HCT116 (cell line): ENCODE data around the gene SPINK2. TPM values are rescaled to one million over a fixed set of nuclear protein-coding genes. Genes with fewer than 3 reads are reported as not detected.

ENCODE experiments used
- ATAC-seq: fragments of 200-7000 bp; cut with Tn5 transposase; 2 replicates; pipeline ENCODE4 v1.9.1; 2020; ENCODE audit warnings: mild to moderate bottlenecking, moderate library complexity
- BruUV-seq: library from RNA; stranded (reverse); fragments of 400-500 nt; replicated peaks from 2 replicates; lab custom pipeline; 2021; lab: Mats Ljungman, UMichigan
- CTCF ChIA-PET: fragments of 300-600 bp; sonication (Branson Sonifier 250); formaldehyde crosslinking; loops from one replicate; lab custom pipeline; 2021; ENCODE audit warnings: antibody characterized with exemption; lab: Charles Lee
- POLR2A ChIA-PET: fragments of 300-600, 350-600 bp; sonication (Branson Sonifier 250); formaldehyde crosslinking; loops from one replicate; lab custom pipeline; 2021; ENCODE audit warnings: antibody characterized with exemption; lab: Charles Lee
- RAD21 ChIA-PET, 2 experiments: fragments of 300-600 bp; sonication (Branson Sonifier 250); formaldehyde crosslinking; loops; one replicate each; lab custom pipeline; 2023; ENCODE audit warnings: low total read pairs in 2 of 2; ENCODE audit not compliant: uncharacterized antibody in 2 of 2, unreplicated experiment in 2 of 2, low non-redundant PET in 1 of 2; lab: Charles Lee
- DNase-seq: peaks from one replicate; pipeline ENCODE4 v3.0.0-alpha.2; 2010; ENCODE audit warnings: low read depth, low spot score
- H2AFZ ChIP-seq: fragments of 200-600 bp; shearing (Covaris generic), sonication (generic); 2 replicates; pipeline ENCODE4 v1.6.1; 2017; ENCODE audit warnings: low read depth, mixed run types, mixed read lengths, antibody characterized with exemption, low read length; ENCODE audit not compliant: poor library complexity, severe bottlenecking
- H3K27ac ChIP-seq: 2 replicates; pipeline ENCODE4 v1.5.1; 2012; ENCODE audit warnings: low read depth, low read length
- H3K27me3 ChIP-seq: fragments of 200-600 bp; sonication (generic); 2 replicates; pipeline ENCODE4 v1.6.1; 2016; ENCODE audit warnings: mixed run types, low read length, mixed read lengths; ENCODE audit not compliant: insufficient read depth
- H3K36me3 ChIP-seq, 2 experiments: fragments of 200-500 bp in 1 of 2; fragments of 200-600 bp in 1 of 2; sonication (Bioruptor generic) in 1 of 2; sonication (generic) in 1 of 2; 2 replicates each; pipeline versions ENCODE4 v1.5.1 to v1.6.1; 2014 to 2016; ENCODE audit warnings: low read length in 2 of 2, inconsistent platforms in 1 of 2, mixed read lengths in 1 of 2, mixed run types in 1 of 2; ENCODE audit not compliant: insufficient read depth in 2 of 2, control insufficient read depth in 1 of 2
- H3K4me1 ChIP-seq, 2 experiments: fragments of 200-600 bp in 1 of 2; sonication (generic) in 1 of 2; 2 replicates each; pipeline versions ENCODE4 v1.5.1 to v1.6.1; 2012 to 2017; ENCODE audit warnings: low read length in 2 of 2, inconsistent platforms in 1 of 2, mild to moderate bottlenecking in 1 of 2, mixed read lengths in 1 of 2, mixed run types in 1 of 2, moderate library complexity in 1 of 2; ENCODE audit not compliant: insufficient read depth in 2 of 2, control insufficient read depth in 1 of 2
- H3K4me2 ChIP-seq: fragments of 200-600 bp; sonication (generic); 2 replicates; pipeline ENCODE4 v1.6.1; 2017; ENCODE audit warnings: mixed run types, low read length, mixed read lengths
- H3K4me3 ChIP-seq, 2 experiments: fragments of 200-600 bp in 1 of 2; sonication (generic) in 1 of 2; replicated peaks in 1 of 2; 2 replicates each; pipeline ENCODE4 v1.5.1; 2011 to 2016; ENCODE audit warnings: low read length in 2 of 2, control low read depth in 1 of 2, low read depth in 1 of 2, mild to moderate bottlenecking in 1 of 2, mixed read lengths in 1 of 2, mixed run types in 1 of 2
- H3K79me2 ChIP-seq: fragments of 200-600 bp; sonication (generic); 2 replicates; pipeline ENCODE4 v1.6.1; 2017; ENCODE audit warnings: mild to moderate bottlenecking, mixed run types, low read length, moderate library complexity, mixed read lengths; ENCODE audit not compliant: insufficient read depth
- H3K9ac ChIP-seq: fragments of 200-600 bp; sonication (generic); 2 replicates; pipeline ENCODE4 v1.6.1; 2016; ENCODE audit warnings: low read length, mixed read lengths
- H3K9me2 ChIP-seq: fragments of 200-600 bp; sonication (generic), shearing (Covaris generic); 2 replicates; pipeline ENCODE4 v1.6.1; 2017; ENCODE audit warnings: mixed run types, mild to moderate bottlenecking, moderate library complexity; ENCODE audit not compliant: insufficient read depth
- H3K9me3 ChIP-seq, 2 experiments: fragments of 200-500 bp in 1 of 2; fragments of 200-600 bp in 1 of 2; sonication (Bioruptor generic) in 1 of 2; sonication (generic) in 1 of 2; 2 replicates each; pipeline ENCODE4 v1.6.1; 2014 to 2017; ENCODE audit warnings: low read length in 2 of 2, mixed read lengths in 2 of 2, inconsistent platforms in 1 of 2, low read depth in 1 of 2, mild to moderate bottlenecking in 1 of 2, mixed run types in 1 of 2, moderate library complexity in 1 of 2; ENCODE audit not compliant: control insufficient read depth in 1 of 2, insufficient read depth in 1 of 2
- H4K20me1 ChIP-seq: fragments of 200-600 bp; sonication (generic), shearing (Covaris generic); 2 replicates; pipeline ENCODE4 v1.6.1; 2017; ENCODE audit warnings: mixed run types, mild to moderate bottlenecking, moderate library complexity; ENCODE audit not compliant: insufficient read depth
- CEBPB ChIP-seq: IDR thresholded peaks from 2 replicates; pipeline ENCODE4 v1.6.1; 2012; ENCODE audit warnings: low read depth
- CTCF ChIP-seq, 3 experiments: fragments of 200-600 bp in 1 of 3; sonication (generic) in 1 of 3; IDR thresholded peaks in 2 of 3; conservative IDR thresholded peaks in 1 of 3; 2 replicates each; pipeline ENCODE4 v1.5.1; 2012 to 2017; ENCODE audit warnings: low read depth in 2 of 3, low read length in 2 of 3, antibody characterized with exemption in 1 of 3, borderline replicate concordance in 1 of 3, control low read depth in 1 of 3, mild to moderate bottlenecking in 1 of 3, mixed read lengths in 1 of 3, mixed run types in 1 of 3, moderate library complexity in 1 of 3; ENCODE audit not compliant: insufficient read depth in 1 of 3
- EGR1 ChIP-seq: IDR thresholded peaks from 2 replicates; pipeline ENCODE4 v1.6.1; 2012; ENCODE audit warnings: low read depth
- ELF1 ChIP-seq: IDR thresholded peaks from 2 replicates; pipeline ENCODE4 v1.6.1; 2012; ENCODE audit warnings: low read depth, borderline replicate concordance
- EZH2 ChIP-seq: fragments of 200-600 bp; sonication (generic); IDR thresholded peaks from 2 replicates; pipeline ENCODE4 v1.6.1; 2017; ENCODE audit warnings: antibody characterized with exemption, mixed run types
- FOSL1 ChIP-seq: IDR thresholded peaks from 2 replicates; pipeline ENCODE4 v1.6.1; 2012; ENCODE audit warnings: low read depth
- JUND ChIP-seq: IDR thresholded peaks from 2 replicates; pipeline ENCODE4 v1.6.1; 2012
- MAX ChIP-seq: IDR thresholded peaks from 2 replicates; pipeline ENCODE4 v1.6.1; 2012
- POLR2A ChIP-seq: IDR thresholded peaks from 2 replicates; pipeline ENCODE4 v1.7.0; 2011; ENCODE audit warnings: borderline replicate concordance; ENCODE audit not compliant: insufficient read depth, insufficient read length; ENCODE audit errors: extremely low read depth
- POLR2AphosphoS5 ChIP-seq: IDR thresholded peaks from 2 replicates; pipeline ENCODE4 v1.6.1; 2011; ENCODE audit warnings: mild to moderate bottlenecking, low read depth, low read length, moderate library complexity
- RAD21 ChIP-seq: IDR thresholded peaks from 2 replicates; pipeline ENCODE4 v1.6.1; 2012; ENCODE audit warnings: low read depth, mild to moderate bottlenecking
- REST ChIP-seq: IDR thresholded peaks from 2 replicates; pipeline ENCODE4 v1.6.1; 2012; ENCODE audit warnings: low read depth
- SIN3A ChIP-seq: IDR thresholded peaks from 2 replicates; pipeline ENCODE4 v1.6.1; 2012; ENCODE audit warnings: low read depth
- SP1 ChIP-seq: IDR thresholded peaks from 2 replicates; pipeline ENCODE4 v1.6.1; 2012; ENCODE audit warnings: low read depth
- ZFX ChIP-seq: fragments of 450-650 bp; IDR thresholded peaks from 2 replicates; pipeline ENCODE4 v1.6.1; 2017
- intact Hi-C: fragments of 100-400 bp; cut with micrococcal nuclease; formaldehyde crosslinking; loops from 2 replicates; pipeline ENCODE4 v1.10.0; 2022
- total RNA-seq: library from RNA; stranded (reverse); gene quantifications from one replicate; pipeline ENCODE4 v1.2.1, GENCODE V29; 2021; ENCODE audit not compliant: unreplicated experiment

The SPINK2 gene
- total RNA-seq, 1 experiment from 2014 or later: 2.4 TPM

- H3K4me2 ChIP-seq: no peak overlapping the region
- no peak overlapping the region for H3K27ac ChIP-seq
- no peak overlapping the region for H3K9ac ChIP-seq
- no peaks in the 10 kb centered on the region for H3K79me2 ChIP-seq
- ChIA-PET RAD21 (no interaction called here), CTCF (no interaction called here)
- no peaks in the 10 kb centered on the region for H3K9me3 ChIP-seq
- no peaks in the 10 kb centered on the region for H4K20me1 ChIP-seq
- no peak for DNase-seq
- no peak overlapping the region for H2AFZ ChIP-seq
- H3K4me3 ChIP-seq: no peak overlapping the region
- H3K9me2 ChIP-seq: no peaks in the 10 kb centered on the region
- no peaks in the 10 kb centered on the region for H3K27me3 ChIP-seq
- no peaks in the 10 kb centered on the region; a peak in 1 of 4 replicates for H3K4me1 ChIP-seq
- no peak for TF ChIP-seq RAD21
- no peak for TF ChIP-seq CEBPB
- TF ChIP-seq SP1: no peak
- TF ChIP-seq EZH2: no peak
- no peak for TF ChIP-seq ZFX
- TF ChIP-seq POLR2A: no peak
- TF ChIP-seq MAX: no peak
- TF ChIP-seq REST: no peak
- TF ChIP-seq ELF1: no peak
- no peak for TF ChIP-seq SIN3A
- no peak for TF ChIP-seq CTCF (IDR thresholded peaks at IDR 0.05 in 2 of 3, conservative IDR thresholded peaks at IDR 0.05 in 1 of 3; ENCODE audit: borderline replicate concordance in 1 of 3, insufficient read depth in 1 of 3, low read depth in 2 of 3, low read length in 2 of 3)
- TF ChIP-seq JUND: no peak
- no peak for TF ChIP-seq POLR2AphosphoS5
- TF ChIP-seq EGR1: no peak
- TF ChIP-seq FOSL1: no peak
- TF ChIP-seq, all 23 proteins: peak for 0
- H3K36me3 ChIP-seq: no peaks in the 10 kb centered on the region
- POLR2A ChIA-PET: no interaction called here
- no peak for ATAC-seq
- intact Hi-C loops: no loop called here
- BruUV-seq: no TSS peak
Observed at GRCh38 chr4:56863441-56864139, 42.1 kb upstream of the SPINK2 start.
